Stimulated activated CD4-positive, alpha-beta T cell treated with anti-CD3 and anti-CD28 coated beads, Interleukin-12 subunit alpha, Interleukin-12 subunit beta, amount 100 ng/mL, for 48 hours (primary cell): ENCODE results near the gene EIF2S1.
"Not testable (repeated sequence)": the region's sequence is repeated elsewhere in the genome, so short reads cannot be mapped to it uniquely, and the experiment has no call there.

Experiments used
- DNase-seq, 3 donors: peaks; one replicate each; pipeline ENCODE4 v3.0.0-alpha.2; 2020; ENCODE audit warnings: low read depth in 2 of 3, low spot score in 1 of 3

Gene EIF2S1

DNA sequence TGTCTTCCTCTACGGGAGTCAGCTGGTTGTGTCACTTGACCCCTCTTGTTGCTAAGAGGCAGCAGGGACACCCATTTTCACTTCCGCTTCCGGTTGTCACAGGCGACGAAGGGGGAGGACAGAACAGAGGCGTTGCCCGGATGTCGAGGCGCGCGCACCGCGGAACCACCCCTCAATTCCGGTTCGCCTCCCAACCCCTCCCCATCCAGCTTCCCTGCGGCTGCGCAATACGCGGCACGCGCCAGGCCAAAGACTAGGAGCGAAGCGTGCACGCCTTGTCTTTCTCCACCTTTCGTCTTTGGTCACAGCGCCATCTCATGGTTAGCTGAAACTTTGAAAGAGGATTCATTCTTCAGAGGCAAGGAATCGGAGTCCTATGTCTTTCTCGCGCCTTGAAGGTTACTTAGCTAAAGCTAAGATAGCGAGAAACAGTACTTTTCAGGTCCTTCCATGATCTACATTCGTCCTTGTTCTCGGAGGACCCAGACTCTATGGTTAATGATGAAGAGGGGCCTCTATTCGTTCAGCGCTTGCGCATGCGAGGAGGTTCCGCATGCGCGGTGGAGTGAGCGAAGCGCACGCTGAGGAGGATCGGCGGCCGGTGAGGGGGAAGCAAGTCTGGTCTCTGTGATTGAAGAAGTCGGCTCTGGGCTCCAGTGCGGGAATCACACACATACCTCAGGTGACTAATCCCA lies at the start of gene EIF2S1, which contains the start of gene ATP6V1D:
Gene EIF2S1, plus strand, starts transcription at position 554 of the 695 bp plus-strand sequence. CDS start 4,440 bp downstream, outside the sequence.
Gene ATP6V1D, minus strand, starts transcription at position 30 of the 695 bp plus-strand sequence. CDS start 106 bp downstream, outside the sequence.
- peak; percentile 96 to 99 (median 98) for DNase-seq

DNA sequence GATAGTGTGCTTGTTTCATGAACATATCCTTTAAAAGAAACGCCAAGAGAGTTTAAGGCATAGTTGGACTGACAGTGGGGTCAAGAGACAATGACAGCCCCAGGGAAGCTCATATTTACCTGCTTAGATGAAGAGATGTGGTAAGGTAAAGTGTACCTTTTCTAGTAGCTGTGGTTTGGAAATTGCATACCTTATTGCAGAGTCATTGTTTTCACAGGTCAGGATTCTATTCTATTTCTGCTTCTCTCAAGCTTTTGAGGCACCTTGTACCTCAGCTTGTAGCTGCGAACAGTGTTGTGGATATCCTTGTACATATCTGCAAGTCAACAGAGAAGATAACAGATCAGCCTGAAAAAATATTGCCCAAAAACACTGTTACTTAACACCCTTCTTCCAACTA lies 48.3 kb upstream of the EIF2S1 start:
- no peak for DNase-seq

DNA sequence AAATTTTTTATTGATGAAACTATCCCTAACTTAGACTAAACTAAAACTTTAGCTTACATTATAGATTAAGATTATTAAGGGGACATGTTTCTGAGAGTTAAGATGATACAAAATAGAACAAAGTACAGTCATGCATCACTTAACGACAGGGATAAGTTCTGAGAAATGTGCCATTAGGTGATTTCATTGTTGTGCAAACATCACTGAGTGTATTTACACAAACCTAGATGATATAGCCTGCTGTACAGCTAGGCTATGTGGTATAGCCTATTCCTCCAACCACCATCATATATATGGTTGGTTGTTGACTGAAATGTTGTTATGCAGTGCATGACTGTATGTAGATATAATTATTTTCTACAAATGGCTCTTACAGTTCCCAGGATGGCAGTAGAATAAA lies 47.0 kb upstream of the EIF2S1 start:
- no peak for DNase-seq

DNA sequence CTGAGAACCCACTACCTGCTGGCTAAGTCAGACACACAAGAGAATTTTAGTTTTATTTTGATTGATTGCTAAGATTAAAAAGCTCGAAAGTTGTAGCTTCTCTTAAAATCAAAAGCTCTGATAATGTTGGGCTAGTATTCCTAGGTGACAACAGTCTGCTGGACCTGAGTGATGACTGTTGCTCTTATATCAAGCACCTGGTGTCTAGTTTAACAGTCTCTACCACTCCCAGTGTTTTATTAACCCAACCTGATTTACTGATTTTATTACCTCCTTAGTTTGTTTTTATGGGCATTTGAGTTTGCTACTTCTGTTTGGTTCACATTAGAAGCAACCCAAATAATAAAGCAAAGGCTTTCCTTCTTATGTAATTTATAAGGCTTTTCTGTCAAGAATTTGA lies 42.3 kb upstream of the EIF2S1 start:
- DNase-seq: no peak

DNA sequence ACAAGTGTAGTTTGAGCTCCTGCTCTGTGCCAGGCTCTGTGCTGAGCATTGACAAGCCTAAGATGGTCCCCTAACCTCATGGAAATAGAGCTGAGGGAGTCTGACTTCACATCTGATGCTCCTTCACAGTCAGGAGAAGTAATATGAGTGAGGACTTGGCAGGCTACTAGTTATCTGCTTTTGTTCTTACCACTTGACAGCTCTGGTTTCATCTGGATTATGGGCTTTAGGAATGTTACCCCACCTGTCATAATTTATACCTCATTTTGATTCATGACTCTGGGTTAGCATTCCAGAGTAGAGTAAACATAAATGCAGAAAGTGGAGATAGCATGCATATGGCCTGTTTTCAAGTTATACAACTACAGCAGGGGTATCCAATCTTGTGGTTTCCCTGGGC lies 41.0 kb upstream of the EIF2S1 start:
- no peak for DNase-seq

DNA sequence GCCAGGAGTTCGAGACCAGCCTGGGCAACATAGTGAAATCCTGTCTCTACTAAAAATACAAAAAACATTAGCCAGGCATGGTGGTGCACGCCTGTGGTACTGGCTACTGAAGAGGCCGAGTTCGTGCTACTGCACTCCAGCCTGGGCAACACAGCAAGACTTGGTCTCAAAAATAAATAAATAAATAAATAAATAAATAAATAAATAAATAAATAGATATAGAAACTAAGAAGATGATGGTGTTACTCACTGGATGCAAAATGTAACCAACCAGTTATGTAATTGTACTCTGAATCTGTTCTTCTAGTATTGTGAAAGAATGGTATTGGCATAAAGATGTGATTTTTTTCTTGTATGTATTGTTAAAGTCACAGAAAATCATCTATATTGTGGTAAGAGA lies 30.5 kb upstream of the EIF2S1 start:
- not testable (repeated sequence) for DNase-seq

DNA sequence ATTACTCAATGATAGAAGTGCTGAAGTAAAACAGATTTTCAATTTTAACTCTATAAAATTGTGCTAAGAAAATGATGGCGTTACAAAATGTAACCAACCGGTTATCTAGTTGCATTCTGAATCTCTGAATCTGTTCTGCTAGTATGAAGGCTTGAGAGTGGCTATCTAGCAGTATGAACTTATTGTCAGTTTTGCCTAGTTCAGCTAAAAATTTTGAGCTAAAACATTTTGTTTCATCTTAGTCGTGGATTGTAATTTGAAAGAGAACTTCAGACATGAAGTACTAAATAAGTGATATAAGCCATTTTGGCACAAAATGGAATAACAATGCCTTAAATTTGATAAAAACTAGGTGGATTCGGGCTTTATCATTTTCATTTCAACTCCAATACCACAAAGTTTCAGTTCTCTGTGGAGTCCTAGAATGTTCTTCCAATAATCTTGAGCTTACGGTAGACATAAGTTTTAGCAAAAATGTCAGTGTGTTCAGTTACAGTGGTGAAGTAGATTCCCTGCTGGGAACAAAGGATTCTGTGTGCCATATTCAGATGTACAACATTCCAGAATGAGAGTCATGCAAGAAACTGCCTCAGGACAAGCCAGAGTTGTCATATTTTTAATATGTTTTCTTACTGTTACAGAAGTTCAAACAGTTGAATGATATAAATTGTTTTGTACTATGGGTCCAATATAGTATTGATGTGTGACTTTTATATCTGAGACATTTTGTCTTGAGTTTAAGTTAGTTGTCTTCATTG lies 28.6 kb upstream of the EIF2S1 start:
- no peak for DNase-seq

DNA sequence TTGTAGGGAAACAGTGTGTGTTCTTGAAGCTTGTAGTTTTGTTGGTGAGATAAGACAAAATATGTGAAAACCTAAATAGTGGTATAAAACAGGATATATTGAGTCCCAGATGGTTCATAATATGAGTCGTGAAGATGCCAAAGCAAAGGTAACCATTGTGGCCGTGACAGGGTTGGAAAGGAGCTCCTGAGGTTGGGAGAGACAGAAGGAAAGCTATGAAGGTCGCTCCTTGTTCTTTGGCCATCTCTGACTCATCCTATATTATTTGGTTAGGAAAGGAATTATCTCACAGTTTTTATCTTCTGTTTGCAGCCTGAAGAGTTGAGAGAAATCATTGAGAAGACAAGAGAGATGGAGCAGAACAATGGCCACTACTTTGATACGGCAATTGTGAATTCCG lies 27.7 kb upstream of the EIF2S1 start:
- no peak for DNase-seq

DNA sequence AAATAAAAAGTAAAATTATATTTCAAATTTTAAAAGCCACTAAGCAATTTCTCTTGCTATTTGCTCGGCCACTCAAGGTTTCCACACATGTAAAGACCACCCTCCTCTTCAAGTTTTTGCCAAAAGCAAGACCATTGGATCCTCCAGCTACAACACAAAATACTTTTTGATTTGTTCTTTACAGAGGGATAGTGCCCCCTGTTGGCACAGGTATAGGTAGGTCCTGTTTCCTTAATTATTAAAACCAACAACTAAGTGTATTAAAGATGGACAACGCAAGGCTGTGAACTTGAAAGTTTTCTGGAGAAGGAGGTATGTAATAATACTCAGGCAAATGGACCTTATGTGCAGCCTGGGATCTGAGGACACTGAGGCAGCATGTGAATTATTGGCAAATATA lies 24.3 kb upstream of the EIF2S1 start:
- DNase-seq: no peak

DNA sequence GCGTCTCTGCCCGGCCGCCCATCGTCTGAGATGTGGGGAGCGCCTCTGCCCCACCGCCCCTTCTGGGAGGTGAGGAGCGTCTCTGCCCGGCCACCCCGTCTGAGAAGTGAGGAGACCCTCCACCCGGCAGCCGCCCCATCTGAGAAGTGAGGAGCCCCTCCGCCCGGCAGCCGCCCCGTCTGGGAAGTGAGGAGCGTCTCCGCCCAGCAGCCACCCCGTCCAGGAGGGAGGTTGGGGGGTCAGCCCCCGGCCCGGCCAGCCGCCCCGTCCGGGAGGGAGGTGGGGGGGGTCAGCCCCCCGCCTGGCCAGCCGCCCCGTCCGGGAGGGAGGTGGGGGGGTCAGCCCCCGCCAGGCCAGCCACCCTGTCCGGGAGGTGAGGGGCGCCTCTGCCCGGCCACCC lies 18.9 kb upstream of the EIF2S1 start:
- DNase-seq: not testable (repeated sequence)

DNA sequence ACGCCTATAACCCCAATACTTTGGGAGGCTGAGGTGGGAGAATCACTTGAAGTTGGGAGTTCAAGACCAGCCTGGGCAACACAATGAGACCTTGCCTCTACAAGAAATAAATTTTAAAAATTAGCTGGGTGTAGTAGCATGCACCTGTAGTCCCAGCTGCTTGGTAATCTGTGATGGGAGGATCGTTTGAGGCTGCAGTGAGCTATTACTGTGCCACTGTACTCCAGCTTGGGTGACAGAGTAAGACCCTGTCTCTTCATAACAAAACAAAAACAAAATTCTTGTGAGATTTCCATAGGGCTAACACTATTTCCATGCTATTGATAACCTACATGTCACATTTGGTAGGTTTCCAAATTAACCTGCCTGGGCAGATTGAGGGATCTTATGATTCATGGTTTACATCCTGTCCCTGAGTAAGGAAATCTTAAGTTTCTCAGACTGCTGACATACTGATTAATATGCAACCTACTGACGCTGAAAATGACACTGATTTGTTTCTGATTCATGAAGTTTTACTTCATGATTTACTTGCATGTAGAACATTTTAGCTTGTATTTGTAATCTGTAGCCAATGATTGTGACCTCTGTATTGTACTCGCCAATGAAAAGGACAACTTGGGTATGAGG lies 16.4 kb upstream of the EIF2S1 start:
- DNase-seq: no peak

DNA sequence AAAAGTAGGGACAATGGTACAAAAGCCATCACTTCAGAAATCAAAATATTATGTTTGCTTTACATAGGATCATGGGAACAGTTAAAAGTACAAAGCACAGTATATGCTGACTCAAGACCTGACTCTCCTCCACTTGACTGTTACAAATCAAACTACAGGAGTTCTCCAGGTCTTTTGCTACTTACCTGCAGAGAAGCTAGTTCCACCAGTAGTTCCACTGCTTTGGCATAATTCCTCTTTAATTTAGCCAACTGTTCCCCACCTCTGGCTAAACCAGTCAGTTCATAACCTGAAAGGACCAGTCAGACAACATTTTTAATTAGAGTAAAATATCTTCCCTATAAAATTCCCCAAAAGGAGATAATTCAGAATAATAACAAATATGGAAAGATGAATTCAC lies 14.5 kb upstream of the EIF2S1 start:
- no peak for DNase-seq

DNA sequence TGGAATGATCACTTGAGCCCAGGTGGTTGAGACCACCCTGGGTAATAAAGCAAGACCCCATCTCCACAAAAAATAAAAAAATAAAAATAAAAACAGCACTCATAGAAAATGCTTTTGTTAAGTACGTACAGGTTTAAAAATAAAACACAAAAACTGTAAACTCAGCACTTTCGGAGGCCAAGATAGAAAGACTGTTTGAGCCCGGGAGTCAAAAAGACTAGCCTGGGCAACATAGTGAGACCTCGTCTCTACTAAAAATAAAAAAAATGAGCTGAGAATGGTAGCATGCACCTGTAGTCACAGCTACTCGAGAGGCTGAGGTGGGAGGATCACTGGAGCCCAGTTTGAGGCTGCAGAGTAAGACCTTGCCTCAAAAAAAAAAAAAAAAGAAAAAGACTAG lies 8.1 kb upstream of the EIF2S1 start:
- no peak for DNase-seq

DNA sequence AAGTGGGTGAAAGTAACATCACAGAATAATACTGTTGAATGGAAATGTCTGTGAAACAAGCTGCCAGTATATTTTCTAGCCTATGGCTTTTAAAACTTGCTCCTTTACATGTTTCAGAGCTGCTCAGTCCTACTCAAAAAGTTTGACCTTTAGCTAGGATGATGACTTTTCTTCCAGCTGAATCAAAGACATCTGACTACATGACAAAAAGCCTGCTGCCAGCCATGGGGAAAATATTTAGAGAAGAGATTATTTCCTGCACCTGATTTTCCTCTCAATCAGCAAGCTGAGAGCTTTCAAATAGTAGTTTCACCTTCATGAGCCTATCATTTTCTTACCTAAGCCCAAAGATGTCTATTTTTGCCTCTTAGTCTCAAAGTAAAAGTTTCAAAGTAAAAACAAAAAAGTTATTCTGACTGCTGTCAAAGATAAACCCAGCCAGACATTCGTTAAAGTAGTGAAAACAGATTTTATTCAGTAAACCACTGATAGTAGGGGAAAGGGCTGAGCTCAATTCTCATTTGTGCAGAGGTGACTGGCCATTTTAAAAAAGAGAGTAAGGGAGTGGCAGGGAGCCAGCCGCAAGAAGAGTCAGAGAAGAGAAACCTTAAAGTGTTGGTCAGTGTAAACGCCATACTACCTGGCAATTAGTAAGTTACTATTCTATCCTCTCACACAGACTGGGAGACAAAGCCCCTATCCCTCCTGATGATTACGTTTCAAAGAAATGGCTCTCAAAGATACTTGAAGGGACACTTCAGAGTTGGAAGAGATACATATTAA lies 2.8 kb upstream of the EIF2S1 start:
- no peak for DNase-seq

DNA sequence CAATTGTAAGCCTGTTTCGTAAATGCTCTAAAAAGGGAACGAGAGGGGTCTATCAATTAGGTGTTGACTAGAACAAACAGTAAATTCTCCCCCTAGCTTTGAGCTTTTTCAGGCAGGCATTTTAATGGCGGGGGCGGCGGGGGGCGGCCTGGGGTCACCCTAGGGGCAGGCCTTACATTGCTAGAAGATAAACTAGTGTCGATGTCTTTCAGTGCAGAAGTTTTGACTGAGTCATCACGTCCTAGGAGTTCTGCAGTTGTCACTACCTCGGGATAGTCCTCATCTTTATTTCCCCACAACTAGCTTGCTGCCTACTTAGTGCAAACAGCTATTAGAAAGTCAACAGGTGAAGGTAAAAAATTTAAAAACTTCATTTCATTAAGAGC lies 2.2 kb upstream of the EIF2S1 start:
- DNase-seq: no peak

DNA sequence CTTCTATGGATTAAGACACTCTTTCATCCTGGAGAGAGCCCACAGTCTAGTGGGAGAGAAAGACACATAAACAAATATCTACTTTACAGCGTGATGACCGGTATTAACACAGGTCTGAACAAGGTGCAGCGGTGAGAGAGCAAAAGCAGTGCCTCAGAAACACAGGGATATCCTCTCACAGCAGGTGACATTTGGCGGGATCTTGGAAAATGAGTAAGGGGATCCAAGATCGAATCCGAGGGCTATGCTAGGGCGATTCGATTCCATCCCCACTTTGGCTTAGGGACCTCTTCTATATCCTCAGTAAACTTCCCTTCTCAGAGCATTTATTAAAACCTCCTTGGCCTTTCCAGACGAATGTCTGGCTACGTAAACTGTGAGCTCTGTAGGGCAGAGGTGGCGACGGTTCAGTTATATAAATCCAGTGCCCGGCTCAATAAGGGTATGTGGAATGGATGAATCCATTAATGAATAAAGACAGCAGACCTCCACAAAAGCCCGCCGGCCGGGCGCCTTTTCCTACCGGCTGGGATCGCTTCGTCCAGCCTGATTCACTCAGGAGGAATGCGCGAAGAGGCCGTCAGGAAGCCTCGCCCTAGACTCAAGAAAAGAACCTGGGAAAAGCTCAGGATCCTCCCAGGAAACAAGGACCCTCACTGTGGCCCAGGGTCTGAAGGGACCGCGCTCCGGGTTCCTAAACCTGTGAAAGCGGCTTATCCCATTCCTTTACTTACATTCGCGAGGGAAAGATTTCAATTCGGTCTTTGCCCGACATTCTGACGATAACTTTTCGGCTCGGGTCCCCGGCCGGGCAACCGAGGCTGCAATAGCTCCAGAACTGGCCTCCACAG lies 979 bp upstream of the EIF2S1 start:
- DNase-seq: no peak

DNA sequence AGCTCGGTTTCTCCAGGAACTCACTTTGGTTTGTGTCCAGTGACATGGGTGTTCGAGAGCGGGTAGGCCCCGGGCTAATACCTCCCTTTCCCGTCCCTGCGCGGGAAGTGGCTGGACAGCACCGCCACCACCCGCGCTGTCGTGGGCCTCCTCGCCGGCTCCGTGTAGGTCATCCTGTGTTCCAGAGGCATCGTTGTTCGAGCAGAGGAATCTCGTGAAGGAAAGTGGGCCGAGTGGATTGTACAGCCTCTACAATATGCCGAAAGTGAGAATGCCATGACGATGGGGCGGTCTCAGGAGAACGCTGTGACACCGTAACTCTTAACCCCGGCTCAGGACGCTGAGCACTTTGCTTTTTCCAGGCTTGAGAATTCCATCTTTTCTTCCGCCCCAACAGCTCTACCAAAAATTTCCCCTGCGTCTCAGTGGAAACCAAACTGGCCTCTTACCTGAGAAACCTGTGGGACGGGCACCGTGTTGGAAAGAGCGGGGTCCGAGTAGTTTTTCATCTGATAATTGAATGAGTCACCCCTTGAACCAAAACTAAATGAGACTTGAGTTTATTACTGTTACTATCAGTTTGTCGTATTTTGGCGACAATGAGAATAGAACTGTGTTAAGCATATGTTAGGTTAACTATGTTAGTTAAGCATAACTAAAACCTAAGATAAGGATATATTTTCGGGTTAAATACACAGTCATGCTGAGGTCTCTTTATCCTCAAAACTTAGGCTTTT lies 510 bp downstream of the EIF2S1 start:
- DNase-seq: peak in 1 of 3 donors; percentile 8

DNA sequence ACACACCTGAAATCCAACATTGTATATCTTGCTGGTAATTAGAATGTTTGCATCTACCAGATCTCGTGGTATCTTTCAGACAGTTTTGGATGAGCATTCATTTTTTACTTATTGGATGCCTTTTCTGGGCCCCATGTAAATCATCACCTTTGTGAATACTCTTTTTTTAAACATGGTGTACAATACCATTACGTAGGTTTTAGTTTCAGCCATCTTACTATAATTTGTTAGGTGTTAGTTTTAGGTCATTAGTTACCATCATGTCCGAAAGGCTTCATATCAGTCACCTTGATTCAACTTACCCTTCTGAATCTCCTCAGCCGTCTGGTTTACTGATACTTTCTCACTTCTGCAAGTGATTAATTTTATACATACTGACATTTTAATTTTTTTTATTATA lies 5.3 kb downstream of the EIF2S1 start:
- no peak for DNase-seq

DNA sequence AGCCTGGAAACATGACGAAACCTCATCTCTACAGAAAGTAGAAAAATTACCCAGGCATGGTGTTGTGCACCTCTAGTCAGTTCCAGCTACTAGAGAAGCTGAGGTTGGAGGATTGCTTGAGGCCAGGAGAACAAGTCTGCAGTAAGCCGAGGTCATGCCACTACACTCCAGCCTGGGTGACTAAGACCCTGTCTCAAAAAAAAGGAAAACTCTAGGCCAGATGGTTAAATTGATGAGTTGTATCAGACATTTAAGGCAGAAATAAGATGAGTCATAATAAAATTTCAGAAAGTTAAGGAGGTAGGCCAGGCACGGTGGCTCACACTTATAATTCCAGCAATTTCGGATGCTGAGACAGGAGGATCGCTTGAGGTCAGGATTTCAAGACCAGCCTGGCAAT lies 10.7 kb downstream of the EIF2S1 start:
- DNase-seq: no peak
